Immature natural killer cell (primary cell): Measurements from ENCODE around the gene NIF3L1. TPM values are rescaled to one million over a fixed set of nuclear protein-coding genes. Genes with fewer than 3 reads are reported as not detected.

Experiments
- DNase-seq, 3 donors: peaks; one replicate each; pipeline ENCODE4 v3.0.0; 2022; ENCODE audit warnings: mixed read lengths in 1 of 3
- H3K27ac Mint-ChIP-seq, 6 donors: one replicate each; pipeline ENCODE4 v1.8.0; 2020; ENCODE audit warnings: mixed read lengths in 6 of 6, mild to moderate bottlenecking in 5 of 6, inconsistent platforms in 4 of 6, moderate library complexity in 3 of 6
- H3K27me3 Mint-ChIP-seq, 3 donors: one replicate each; pipeline ENCODE4 v1.8.0; 2020 to 2021; ENCODE audit warnings: low read depth in 3 of 3, mild to moderate bottlenecking in 3 of 3, mixed read lengths in 3 of 3, moderate library complexity in 3 of 3, inconsistent platforms in 1 of 3
- H3K36me3 Mint-ChIP-seq, 3 donors: one replicate each; pipeline ENCODE4 v1.8.0; 2020; ENCODE audit warnings: mixed read lengths in 3 of 3, inconsistent platforms in 2 of 3, mild to moderate bottlenecking in 2 of 3
- H3K4me1 Mint-ChIP-seq, 2 donors: one replicate each; pipeline ENCODE4 v1.8.0; 2020; ENCODE audit warnings: inconsistent platforms in 2 of 2, mild to moderate bottlenecking in 2 of 2, mixed read lengths in 2 of 2, moderate library complexity in 1 of 2
- H3K4me3 Mint-ChIP-seq, 5 donors: one replicate each; pipeline ENCODE4 v1.8.0; 2020; ENCODE audit warnings: mild to moderate bottlenecking in 5 of 5, mixed read lengths in 5 of 5, inconsistent platforms in 3 of 5, moderate library complexity in 3 of 5
- H3K9me3 Mint-ChIP-seq, 6 donors: one replicate each; pipeline ENCODE4 v1.8.0; 2020; ENCODE audit warnings: mild to moderate bottlenecking in 6 of 6, mixed read lengths in 6 of 6, inconsistent platforms in 4 of 6, moderate library complexity in 3 of 6
- polyA plus RNA-seq, 3 donors: library from polyadenylated mRNA; unstranded; fragments of 300-500 nt; fragmentation: Illumina TruSeq; gene quantifications; one replicate each; pipeline ENCODE4 v1.2.3, GENCODE V29; 2021

NIF3L1 gene
- 10 to 100 TPM; 13.5 to 31.0 (median 20.9) TPM for polyA plus RNA-seq

GRCh38 chr2:200888704-200889625, at the start of gene NIF3L1, which contains the start of gene PPIL3:
Gene NIF3L1 (plus strand): TSS chr2:200889371. CDS start chr2:200891944, 2,573 bp downstream.
Gene PPIL3 (minus strand): TSS chr2:200889077. CDS start chr2:200887615, 1,462 bp downstream.
- peaks cover 9 to 21% (median 21%) of the 10 kb centered on the region in 3 donors for H3K27me3 Mint-ChIP-seq
- H3K4me3 Mint-ChIP-seq: peak within 1 kb of the TSS; percentile 96 to 99 (median 98)
- H3K27ac Mint-ChIP-seq: peak within 1 kb of the TSS; percentile 93 to 100 (median 98)
- peak; percentile 96 to 98 (median 98) for DNase-seq
- H3K9me3 Mint-ChIP-seq: no peaks in the 10 kb centered on the region
- H3K4me1 Mint-ChIP-seq: peaks cover 48 to 62% of the 10 kb centered on the region in 2 donors
- H3K36me3 Mint-ChIP-seq: peaks cover 3 to 10% (median 4%) of the 10 kb centered on the region in 3 donors

GRCh38 chr2:200839513-200839912, 49.7 kb upstream of the NIF3L1 start:
- no peaks in the 10 kb centered on the region for H3K4me1 Mint-ChIP-seq
- peaks cover 0 to 2% (median 2%) of the 10 kb centered on the region in 3 donors for H3K27me3 Mint-ChIP-seq
- DNase-seq: no peak
- H3K36me3 Mint-ChIP-seq: peaks cover 0 to 4% (median 0%) of the 10 kb centered on the region in 3 donors
- H3K4me3 Mint-ChIP-seq: no peak overlapping the region
- peaks cover 3 to 13% (median 6%) of the 10 kb centered on the region in 6 donors for H3K9me3 Mint-ChIP-seq
- no peak overlapping the region for H3K27ac Mint-ChIP-seq

GRCh38 chr2:200843993-200844948, 44.9 kb upstream of the NIF3L1 start:
- Mint-ChIP-seq H3K9me3 (peaks cover 0 to 1% (median 0%) of the 10 kb centered on the region in 6 donors), H3K4me3 (no peak overlapping the region), H3K27ac (peak overlapping the region in 1 of 6 donors; percentile 23), H3K27me3 (peaks cover 3 to 4% (median 3%) of the 10 kb centered on the region in 3 donors), H3K36me3 (no peaks in the 10 kb centered on the region), H3K4me1 (no peaks in the 10 kb centered on the region)
- DNase-seq: no peak

GRCh38 chr2:200845194-200845593, 44.0 kb upstream of the NIF3L1 start:
- Mint-ChIP-seq H3K9me3 (peaks cover 0 to 1% (median 0%) of the 10 kb centered on the region in 6 donors), H3K4me1 (no peaks in the 10 kb centered on the region), H3K27me3 (peaks cover 4 to 7% (median 6%) of the 10 kb centered on the region in 3 donors), H3K4me3 (no peak overlapping the region), H3K36me3 (peaks cover 0 to under 1% (median 0%) of the 10 kb centered on the region in 3 donors), H3K27ac (no peak overlapping the region)
- DNase-seq: no peak

GRCh38 chr2:200845669-200846325, 43.4 kb upstream of the NIF3L1 start:
- Mint-ChIP-seq H3K36me3 (peaks cover under 1 to 6% (median 5%) of the 10 kb centered on the region in 3 donors), H3K27ac (no peak overlapping the region), H3K9me3 (peaks cover 0 to 1% (median 0%) of the 10 kb centered on the region in 6 donors), H3K27me3 (peaks cover 7 to 13% (median 10%) of the 10 kb centered on the region in 3 donors), H3K4me1 (no peaks in the 10 kb centered on the region), H3K4me3 (no peak overlapping the region)
- DNase-seq: no peak

- no peak for DNase-seq
- Mint-ChIP-seq H3K4me1 (peaks cover 0 to 9% of the 10 kb centered on the region in 2 donors), H3K9me3 (peaks cover 0 to 1% (median 0%) of the 10 kb centered on the region in 6 donors), H3K36me3 (peaks cover 10 to 17% (median 17%) of the 10 kb centered on the region in 3 donors), H3K4me3 (no peak overlapping the region), H3K27ac (peak overlapping the region in 1 of 6 donors; percentile 53), H3K27me3 (peaks cover 13 to 23% (median 14%) of the 10 kb centered on the region in 3 donors)
Measured at GRCh38 chr2:200847269-200847668, 41.9 kb upstream of the NIF3L1 start.

- H3K36me3 Mint-ChIP-seq: peaks cover 16 to 24% (median 23%) of the 10 kb centered on the region in 3 donors
- no peak for DNase-seq
- peaks cover 5 to 15% of the 10 kb centered on the region in 2 donors for H3K4me1 Mint-ChIP-seq
- peak overlapping the region in 1 of 6 donors; percentile 53 for H3K27ac Mint-ChIP-seq
- peaks cover 14 to 29% (median 16%) of the 10 kb centered on the region in 3 donors for H3K27me3 Mint-ChIP-seq
- no peak overlapping the region for H3K4me3 Mint-ChIP-seq
- H3K9me3 Mint-ChIP-seq: peaks cover 0 to 1% (median 0%) of the 10 kb centered on the region in 6 donors
Measured at GRCh38 chr2:200847939-200848338, 41.2 kb upstream of the NIF3L1 start.

- Mint-ChIP-seq H3K9me3 (peaks cover 0 to 1% (median 0%) of the 10 kb centered on the region in 6 donors), H3K36me3 (peaks cover 25 to 43% (median 35%) of the 10 kb centered on the region in 3 donors), H3K4me1 (peaks cover 7 to 26% of the 10 kb centered on the region in 2 donors), H3K27ac (peak overlapping the region; percentile 51 to 82 (median 74)), H3K4me3 (peak overlapping the region in 1 of 5 donors; percentile 35), H3K27me3 (peaks cover 18 to 36% (median 24%) of the 10 kb centered on the region in 3 donors)
- peak in 1 of 3 donors; percentile 17 for DNase-seq
Measured at GRCh38 chr2:200850512-200851256, 38.5 kb upstream of the NIF3L1 start.

GRCh38 chr2:200851398-200852248, 37.5 kb upstream of the NIF3L1 start:
- Mint-ChIP-seq H3K36me3 (peaks cover 29 to 48% (median 39%) of the 10 kb centered on the region in 3 donors), H3K4me3 (peak overlapping the region in 2 of 5 donors; percentile 10 to 35), H3K4me1 (peaks cover 12 to 31% of the 10 kb centered on the region in 2 donors), H3K9me3 (peaks cover 0 to 1% (median 0%) of the 10 kb centered on the region in 6 donors), H3K27me3 (peaks cover 17 to 40% (median 29%) of the 10 kb centered on the region in 3 donors), H3K27ac (peak overlapping the region; percentile 51 to 83 (median 74))
- DNase-seq: peak in 1 of 3 donors; percentile 22

- Mint-ChIP-seq H3K4me3 (peak overlapping the region in 1 of 5 donors; percentile 35), H3K36me3 (peaks cover 37 to 57% (median 45%) of the 10 kb centered on the region in 3 donors), H3K9me3 (peaks cover 0 to 1% (median 0%) of the 10 kb centered on the region in 6 donors), H3K27me3 (peaks cover 17 to 48% (median 38%) of the 10 kb centered on the region in 3 donors), H3K4me1 (peaks cover 19 to 41% of the 10 kb centered on the region in 2 donors), H3K27ac (peak overlapping the region; percentile 23 to 90 (median 69))
- DNase-seq: peak in 1 of 3 donors; percentile 10
Measured at GRCh38 chr2:200852605-200853004, 36.6 kb upstream of the NIF3L1 start.

GRCh38 chr2:200856806-200857205, 32.4 kb upstream of the NIF3L1 start:
- Mint-ChIP-seq H3K27me3 (peaks cover 11 to 59% (median 48%) of the 10 kb centered on the region in 3 donors), H3K36me3 (peaks cover 50 to 78% (median 57%) of the 10 kb centered on the region in 3 donors), H3K4me3 (peak overlapping the region in 2 of 5 donors; percentile 4 to 9), H3K4me1 (peaks cover 58 to 76% of the 10 kb centered on the region in 2 donors), H3K9me3 (no peaks in the 10 kb centered on the region), H3K27ac (peak overlapping the region in 5 of 6 donors; percentile 69 to 99 (median 71))
- peak in 1 of 3 donors; percentile 6 for DNase-seq
